ENCODE measurements around the gene SYCP2L.

DNA sequence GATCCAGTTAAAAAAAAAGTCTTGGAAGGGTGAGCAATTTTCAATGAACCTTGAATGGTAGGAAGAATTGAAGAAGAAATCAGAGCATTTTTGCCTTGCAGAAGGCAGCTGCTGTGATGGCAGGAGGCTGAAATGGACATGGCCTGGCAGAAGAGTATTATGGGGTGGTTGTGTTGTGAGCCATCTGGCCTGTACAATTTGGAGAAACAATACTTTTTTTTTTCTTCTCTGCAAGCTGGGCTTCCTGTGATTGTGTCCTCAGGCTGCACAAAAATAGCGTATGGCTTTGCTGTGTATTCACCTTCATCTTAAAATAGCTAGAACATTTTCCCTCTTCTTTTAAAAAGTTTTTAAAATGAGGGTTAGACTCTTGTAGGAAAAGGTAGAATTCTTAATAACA lies 21.4 kb downstream of the SYCP2L start:
- TF ChIP-seq CTCF (conservative IDR thresholded peaks at IDR 0.05 in 1 of 2, IDR thresholded peaks at IDR 0.05 in 1 of 2; ENCODE audit: low read depth in 1 of 2, low read length in 2 of 2) (no peak), EZH2 (IDR thresholded peaks at IDR 0.05; ENCODE audit: low read length, missing control alignments) (no peak)

All from fibroblast of lung (primary cell).